ENCODE results near the gene BAHD1.

BAHD1 gene

GRCh38 chr15:40440743-40441564 is at the start of gene BAHD1:
TSS of gene BAHD1 (plus strand) at chr15:40440953. CDS start at chr15:40458465, 17,512 bp downstream.
- DNase-seq (ENCODE audit: low read depth) = peak; percentile 53
- TF ChIP-seq CTCF (IDR thresholded peaks at IDR 0.05; ENCODE audit: control insufficient read depth, extremely low read depth, insufficient read depth) = peak; percentile 17; the same call in 1 of the 2 replicates
- peak within 1 kb of the TSS; percentile 62 for H3K4me3 ChIP-seq (ENCODE audit: low read depth, low read length)

GRCh38 chr15:40392986-40393948 is 47.5 kb upstream of the BAHD1 start:
- DNase-seq (ENCODE audit: low read depth) = no peak

GRCh38 chr15:40397688-40398412 is 42.9 kb upstream of the BAHD1 start:
- no peak overlapping the region for H3K4me3 ChIP-seq (ENCODE audit: low read depth, low read length)
- no peak for DNase-seq (ENCODE audit: low read depth)
- TF ChIP-seq CTCF (IDR thresholded peaks at IDR 0.05; ENCODE audit: control insufficient read depth, extremely low read depth, insufficient read depth) = no peak

More at GRCh38 chr15:40392986-40393948, 47.5 kb upstream of the BAHD1 start:
- no peak for TF ChIP-seq CTCF (IDR thresholded peaks at IDR 0.05; ENCODE audit: control insufficient read depth, extremely low read depth, insufficient read depth)
- H3K4me3 ChIP-seq (ENCODE audit: low read depth, low read length) = no peak overlapping the region

GRCh38 chr15:40398413-40398873 is 42.3 kb upstream of the BAHD1 start:
- no peak overlapping the region for H3K4me3 ChIP-seq (ENCODE audit: low read depth, low read length)
- DNase-seq (ENCODE audit: low read depth) = no peak
- no peak for TF ChIP-seq CTCF (IDR thresholded peaks at IDR 0.05; ENCODE audit: control insufficient read depth, extremely low read depth, insufficient read depth)

GRCh38 chr15:40399370-40399769 is 41.4 kb upstream of the BAHD1 start:
- no peak for TF ChIP-seq CTCF (IDR thresholded peaks at IDR 0.05; ENCODE audit: control insufficient read depth, extremely low read depth, insufficient read depth)
- DNase-seq (ENCODE audit: low read depth) = no peak
- H3K4me3 ChIP-seq (ENCODE audit: low read depth, low read length) = no peak overlapping the region

Data from LNCaP clone FGC (cell line).